H1 (cell line): ENCODE results near the gene UBN1. TPM values are rescaled to one million over a fixed set of nuclear protein-coding genes. Genes with fewer than 3 reads are reported as not detected.

Source experiments
- EZH2 ChIP-seq: fragments of 200-600 bp; sonication (generic); IDR thresholded peaks from 2 replicates; pipeline ENCODE4 v1.7.1; 2012; ENCODE audit warnings: low read depth, mild to moderate bottlenecking, moderate library complexity, low read length, inconsistent platforms; ENCODE audit not compliant: severe bottlenecking
- NANOG ChIP-seq: IDR thresholded peaks from 2 replicates; pipeline ENCODE4 v1.6.1; 2011; ENCODE audit warnings: low read length, low read depth, mild to moderate bottlenecking, inconsistent platforms; ENCODE audit not compliant: insufficient read depth, poor library complexity, severe bottlenecking
- TAF1 ChIP-seq: IDR thresholded peaks from 2 replicates; pipeline ENCODE4 v1.6.1; 2011; ENCODE audit warnings: mild to moderate bottlenecking, low read depth, low read length
- TAF7 ChIP-seq: optimal IDR thresholded peaks from 2 replicates; pipeline ENCODE3; 2011; ENCODE audit warnings: low read depth, mild to moderate bottlenecking, inconsistent platforms, low read length, moderate library complexity, borderline replicate concordance
- polyA plus RNA-seq, 7 experiments: library from polyadenylated mRNA; depleted of rRNA in 3 of 7; stranded (reverse) in 5 of 7; unstranded in 2 of 7; fragments of >200 nt in 5 of 7; fragments of 200-250 nt in 2 of 7; gene quantifications; 1 replicate in 5 of 7; 2 replicates in 1 of 7; 4 replicates in 1 of 7; pipeline versions ENCODE4 v1.2.1 to v1.2.3, GENCODE V29; 2011 to 2013; ENCODE audit warnings: missing spikeins in 2 of 7, mixed read lengths in 2 of 7
- total RNA-seq: library from RNA; stranded (reverse); fragmentation: NEBNext Ultra II Directional; extraction: Animal tissue kit (Norgen Biotek cat#: 25700); gene quantifications from 2 replicates; pipeline ENCODE4 v1.2.1, GENCODE V29; 2021
- TF ChIP-seq, protein P1 (sequence below), 3 experiments: IDR thresholded peaks; 1 replicate in 2 of 3; 2 replicates in 1 of 3; pipeline versions ENCODE4 v1.5.1 to v1.6.1; 2011; ENCODE audit warnings: low read length in 3 of 3, mild to moderate bottlenecking in 3 of 3, inconsistent platforms in 2 of 3, low read depth in 1 of 3, moderate library complexity in 1 of 3; ENCODE audit not compliant: insufficient read depth in 1 of 3; ENCODE audit errors: control extremely low read depth in 1 of 3

The UBN1 gene
- total and polyA plus RNA-seq, 2 of the 8 experiments (the other 6 are each of a cell fraction or from before 2014, with no cell fraction given) = 16.2 to 37.0 TPM

- TF ChIP-seq, protein P1, sequence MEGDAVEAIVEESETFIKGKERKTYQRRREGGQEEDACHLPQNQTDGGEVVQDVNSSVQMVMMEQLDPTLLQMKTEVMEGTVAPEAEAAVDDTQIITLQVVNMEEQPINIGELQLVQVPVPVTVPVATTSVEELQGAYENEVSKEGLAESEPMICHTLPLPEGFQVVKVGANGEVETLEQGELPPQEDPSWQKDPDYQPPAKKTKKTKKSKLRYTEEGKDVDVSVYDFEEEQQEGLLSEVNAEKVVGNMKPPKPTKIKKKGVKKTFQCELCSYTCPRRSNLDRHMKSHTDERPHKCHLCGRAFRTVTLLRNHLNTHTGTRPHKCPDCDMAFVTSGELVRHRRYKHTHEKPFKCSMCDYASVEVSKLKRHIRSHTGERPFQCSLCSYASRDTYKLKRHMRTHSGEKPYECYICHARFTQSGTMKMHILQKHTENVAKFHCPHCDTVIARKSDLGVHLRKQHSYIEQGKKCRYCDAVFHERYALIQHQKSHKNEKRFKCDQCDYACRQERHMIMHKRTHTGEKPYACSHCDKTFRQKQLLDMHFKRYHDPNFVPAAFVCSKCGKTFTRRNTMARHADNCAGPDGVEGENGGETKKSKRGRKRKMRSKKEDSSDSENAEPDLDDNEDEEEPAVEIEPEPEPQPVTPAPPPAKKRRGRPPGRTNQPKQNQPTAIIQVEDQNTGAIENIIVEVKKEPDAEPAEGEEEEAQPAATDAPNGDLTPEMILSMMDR (IDR thresholded peaks at IDR 0.05; ENCODE audit: control extremely low read depth in 1 of 3, insufficient read depth in 1 of 3, low read depth in 1 of 3, low read length in 3 of 3) = no peak
- no peak for TF ChIP-seq NANOG
- no peak for TF ChIP-seq EZH2
- TF ChIP-seq TAF7 = no peak
- no peak for TF ChIP-seq TAF1
Measured at GRCh38 chr16:4805231-4805630, 42.0 kb upstream of the UBN1 start (continued).
